GM18907 (cell line): Measurements from ENCODE around the gene RRAD.
A peak's percentile ranks its signal among the peaks of the same experiment; 100 is the strongest.
"Not testable (repeated sequence)": the region's sequence is repeated elsewhere in the genome, so short reads cannot be mapped to it uniquely, and the experiment has no call there.

Experiments used
- ATAC-seq: cut with Tn5 transposase; IDR thresholded peaks from one replicate; pipeline ENCODE4 v1.9.1; 2021; ENCODE audit warnings: mild to moderate bottlenecking, moderate library complexity; ENCODE audit not compliant: unreplicated experiment

The RRAD gene

GRCh38 chr16:66925322-66925840 is at the start of gene RRAD:
Gene RRAD, minus strand, starts transcription at chr16:66925535. Its CDS starts 356 bp downstream, at chr16:66925179.
- ATAC-seq: no peak

- not testable (repeated sequence) for ATAC-seq
These were observed 49.6 kb upstream of the RRAD start for GRCh38 chr16:66974932-66975246.

GRCh38 chr16:66974156-66974931 is 49.0 kb upstream of the RRAD start:
- not testable (repeated sequence) for ATAC-seq

GRCh38 chr16:66973716-66974115 is 48.4 kb upstream of the RRAD start:
- ATAC-seq: no peak

DNA sequence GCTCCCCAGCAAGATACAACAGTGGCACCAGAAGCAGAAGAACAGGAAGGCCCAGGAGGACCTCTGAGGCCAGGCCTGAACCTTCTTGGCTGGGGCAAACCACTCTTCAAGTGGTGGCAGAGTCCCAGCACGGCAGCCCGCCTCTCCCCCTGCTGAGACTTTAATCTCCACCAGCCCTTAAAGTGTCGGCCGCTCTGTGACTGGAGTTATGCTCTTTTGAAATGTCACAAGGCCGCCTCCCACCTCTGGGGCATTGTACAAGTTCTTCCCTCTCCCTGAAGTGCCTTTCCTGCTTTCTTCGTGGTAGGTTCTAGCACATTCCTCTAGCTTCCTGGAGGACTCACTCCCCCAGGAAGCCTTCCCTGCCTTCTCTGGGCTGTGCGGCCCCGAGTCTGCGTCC is 47.6 kb upstream of the RRAD start:
- ATAC-seq: no peak

DNA sequence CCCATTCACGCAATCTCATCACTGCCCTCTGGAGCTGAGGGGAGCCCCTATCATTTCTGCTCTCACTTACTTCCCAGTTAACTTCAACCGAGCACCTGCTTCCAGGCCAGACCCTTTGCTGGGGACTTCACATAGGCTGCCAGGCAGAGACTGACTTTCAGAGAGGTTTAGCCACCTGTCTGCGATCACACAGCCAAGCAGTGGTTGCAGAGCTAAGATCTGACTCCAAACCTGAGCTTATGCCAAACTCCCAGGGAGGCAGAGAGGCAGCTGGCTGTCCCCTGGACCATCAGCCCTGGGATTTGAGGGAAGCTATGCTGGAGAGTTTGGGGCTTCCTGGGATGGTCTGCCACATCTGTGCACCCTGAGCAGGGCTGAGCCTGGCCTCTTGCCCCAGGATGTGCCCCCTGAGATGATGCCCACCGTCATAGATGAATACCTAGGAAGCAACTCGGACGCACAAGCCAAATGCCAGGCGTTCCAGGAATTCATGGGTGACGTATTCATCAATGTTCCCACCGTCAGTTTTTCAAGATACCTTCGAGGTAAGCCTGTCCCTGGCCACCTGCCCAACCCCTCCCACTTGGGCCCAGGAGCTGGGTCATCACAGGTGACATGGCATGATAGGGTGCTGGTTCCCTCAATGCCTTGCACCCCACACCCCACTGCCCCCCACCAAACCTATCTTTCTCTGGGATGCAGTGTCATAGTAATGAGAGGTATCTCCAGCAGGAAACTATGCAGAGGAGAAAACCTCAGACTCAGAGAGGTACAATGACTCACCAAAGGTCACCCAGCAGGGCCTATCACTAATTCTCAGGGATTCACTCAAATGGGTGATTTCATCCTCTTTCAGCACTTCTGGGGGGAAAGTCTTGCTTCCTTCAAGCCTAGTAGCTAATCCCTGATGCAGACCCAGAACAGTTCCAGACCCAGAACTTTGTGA is 45.7 kb upstream of the RRAD start:
- no peak for ATAC-seq

DNA sequence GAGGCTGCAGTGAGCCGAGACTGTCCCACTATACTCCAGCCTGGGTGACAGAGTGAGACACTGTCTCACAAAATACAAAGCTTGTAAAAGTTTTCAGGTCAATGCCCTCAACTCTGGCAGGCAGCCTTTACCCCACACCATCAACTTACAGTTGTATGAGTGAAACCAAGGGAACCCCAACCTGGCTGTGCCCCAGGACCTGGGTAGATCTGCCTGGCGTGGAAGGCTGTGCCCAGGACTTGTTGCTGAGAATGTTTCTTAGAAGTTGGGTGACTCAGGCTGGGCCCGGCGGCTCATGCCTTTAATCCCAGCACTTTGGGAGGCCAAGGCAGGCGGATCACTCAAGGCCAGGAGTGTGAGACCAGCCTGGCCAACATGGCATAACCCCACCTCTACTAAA is 43.5 kb upstream of the RRAD start:
- ATAC-seq: no peak

DNA sequence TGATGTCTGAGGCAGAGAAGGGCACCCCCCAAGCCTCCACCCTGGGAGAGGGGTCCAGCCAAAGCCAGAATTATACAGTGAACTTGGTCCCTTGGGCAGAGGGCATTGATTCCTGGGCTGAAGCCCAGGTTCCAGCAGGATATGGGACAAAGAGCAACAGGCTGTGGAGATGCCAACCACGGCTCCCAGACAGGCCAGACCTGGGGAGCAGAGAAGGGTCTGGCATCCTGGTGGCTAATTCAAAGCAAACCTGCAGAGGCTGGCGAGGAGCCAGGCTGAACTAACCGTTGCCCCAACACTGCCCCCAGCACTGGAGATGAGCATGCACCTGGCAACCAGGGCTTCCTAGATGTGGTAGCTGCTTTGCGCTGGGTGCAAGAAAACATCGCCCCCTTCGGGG is 38.7 kb upstream of the RRAD start:
- ATAC-seq: no peak

- ATAC-seq: no peak
These were observed 36.6 kb upstream of the RRAD start for GRCh38 chr16:66961914-66962313.

GRCh38 chr16:66961065-66961744 is 35.9 kb upstream of the RRAD start, which contains the start of gene CES3:
Gene CES3, plus strand, starts transcription at chr16:66961266. Its CDS starts 42 bp downstream, at chr16:66961308.
- peak; percentile 76 for ATAC-seq

- no peak for ATAC-seq
These were observed 34.9 kb upstream of the RRAD start for GRCh38 chr16:66960270-66960669.

GRCh38 chr16:66959704-66960161 is 34.4 kb upstream of the RRAD start:
- ATAC-seq: no peak

GRCh38 chr16:66958857-66959703 is 33.7 kb upstream of the RRAD start:
- no peak for ATAC-seq

GRCh38 chr16:66956154-66956457 is 30.8 kb upstream of the RRAD start:
- not testable (repeated sequence) for ATAC-seq

GRCh38 chr16:66955363-66956153 is 30.2 kb upstream of the RRAD start:
- not testable (repeated sequence) for ATAC-seq

DNA sequence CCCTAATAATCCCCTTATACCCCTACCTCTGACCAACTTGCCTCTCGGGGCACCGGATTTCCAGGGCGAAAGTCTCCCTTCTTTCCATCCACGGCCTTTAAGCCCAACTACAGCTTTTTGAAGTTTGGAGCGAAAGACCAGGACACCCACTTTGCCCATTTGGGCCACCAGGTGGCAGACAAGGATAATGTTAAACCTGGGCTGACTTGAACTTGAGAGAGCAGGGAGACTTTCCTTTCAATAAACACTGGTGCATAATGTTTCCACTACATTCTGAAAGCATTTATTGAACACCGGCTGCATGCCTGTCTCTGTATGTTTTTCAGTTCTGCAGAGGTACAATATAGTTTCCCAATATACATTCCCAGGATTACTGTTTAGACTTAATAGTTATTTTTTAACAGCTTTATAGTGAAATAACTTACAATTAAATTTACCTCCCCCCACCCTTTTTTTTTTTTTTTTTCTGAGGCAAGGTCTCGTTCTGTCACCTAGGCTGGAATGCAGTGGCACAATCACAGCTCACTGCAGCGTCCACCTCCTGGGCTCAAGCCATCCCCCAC is 28.8 kb upstream of the RRAD start:
- ATAC-seq: peak; percentile 55

GRCh38 chr16:66953462-66954096 is 28.2 kb upstream of the RRAD start:
- no peak for ATAC-seq

GRCh38 chr16:66952430-66953110 is 27.2 kb upstream of the RRAD start:
- no peak for ATAC-seq
